Spleen (tissue), 13 donors: ENCODE results near the gene TCEAL5. TPM values are rescaled to one million over a fixed set of nuclear protein-coding genes. Genes with fewer than 3 reads are reported as not detected.
A peak's percentile ranks its signal among the peaks of the same experiment; 100 is the strongest.

Source experiments
- DNase-seq: peaks from one replicate; pipeline ENCODE4 v3.0.0-alpha.2; 2020
- H3K27ac ChIP-seq, 8 donors: fragments of 200-600 bp; sonication (generic) in 7 of 8; 1 replicate in 4 of 8; 2 replicates in 4 of 8; pipeline versions ENCODE4 v1.5.0 to v1.8.0; 2016 to 2021; ENCODE audit warnings: inconsistent platforms in 4 of 8, mild to moderate bottlenecking in 4 of 8, moderate library complexity in 1 of 8
- H3K27me3 ChIP-seq, 7 donors: fragments of 200-600 bp; sonication (generic) in 6 of 7; replicated peaks in 1 of 7; 1 replicate in 4 of 7; 2 replicates in 3 of 7; pipeline versions ENCODE4 v1.5.0 to v1.8.0; 2016 to 2021; ENCODE audit warnings: inconsistent platforms in 3 of 7, mild to moderate bottlenecking in 1 of 7
- H3K36me3 ChIP-seq, 6 donors: fragments of 200-600 bp; sonication (generic) in 5 of 6; 1 replicate in 4 of 6; 2 replicates in 2 of 6; pipeline versions ENCODE4 v1.5.0 to v1.8.0; 2016 to 2021; ENCODE audit warnings: inconsistent platforms in 2 of 6
- H3K4me1 ChIP-seq, 6 donors: fragments of 200-600 bp; sonication (generic) in 5 of 6; 1 replicate in 3 of 6; 2 replicates in 3 of 6; pipeline versions ENCODE4 v1.5.0 to v1.8.0; 2016 to 2021; ENCODE audit warnings: inconsistent platforms in 3 of 6
- H3K4me3 ChIP-seq, 8 donors: fragments of 200-600 bp; sonication (generic) in 7 of 8; 1 replicate in 4 of 8; 2 replicates in 4 of 8; pipeline versions ENCODE4 v1.5.0 to v1.8.0; 2016 to 2021; ENCODE audit warnings: inconsistent platforms in 4 of 8, mild to moderate bottlenecking in 4 of 8, moderate library complexity in 2 of 8
- H3K9me3 ChIP-seq, 8 donors: fragments of 200-600 bp; sonication (generic) in 7 of 8; 1 replicate in 4 of 8; 2 replicates in 4 of 8; pipeline versions ENCODE4 v1.5.0 to v1.8.0; 2016 to 2021; ENCODE audit warnings: inconsistent platforms in 4 of 8
- POLR2A ChIP-seq, 3 donors: fragments of 450-650 bp; IDR thresholded peaks; one replicate each; pipeline ENCODE4 v1.5.1; 2017; ENCODE audit warnings: antibody characterized with exemption in 3 of 3, mild to moderate bottlenecking in 1 of 3
- POLR2AphosphoS5 ChIP-seq, 3 donors: sonication (generic); formaldehyde crosslinking; IDR thresholded peaks; one replicate each; pipeline ENCODE4 v1.5.1; 2017; ENCODE audit warnings: antibody characterized with exemption in 3 of 3
- WGBS, 5 donors: extraction: QIAGEN DNeasy Blood & Tissue Kit in 3 of 5; methylation state at CpG; one replicate each; pipeline versions ENCODE4 v1.1.5 to v1.1.7; 2013 to 2018; 5-methylcytosine and 5-hydroxymethylcytosine counted together
- intact Hi-C: fragments of 100-400 bp; cut with DNase I; formaldehyde crosslinking; loops from one replicate; pipeline ENCODE4 v1.15.0; 2023; ENCODE audit warnings: low total_unique reads
- long read RNA-seq, 2 donors: transcript quantifications; one replicate each; lab custom pipeline, GENCODE V29; 2026
- polyA plus RNA-seq, 3 donors: library from polyadenylated mRNA; stranded (reverse); fragments of 200-250 nt; gene quantifications; one replicate each; pipeline ENCODE4 v1.2.1, GENCODE V29; 2013
- total RNA-seq, 7 donors: library from RNA; depleted of rRNA in 3 of 7; stranded (reverse); fragments of >200 nt in 3 of 7; fragmentation: NEBNext Ultra II Directional in 4 of 7; extraction: Animal tissue kit (Norgen Biotek cat#: 25700) in 4 of 7; gene quantifications; one replicate each; pipeline versions ENCODE4 v1.1.0 to v1.2.1, GENCODE V29; 2016 to 2021
- TF ChIP-seq, protein P1 (sequence below), 11 experiments: fragments of 200-600 bp in 7 of 11; fragments of 450-650 bp in 4 of 11; sonication (generic) in 4 of 11; IDR thresholded peaks in 8 of 11; conservative IDR thresholded peaks in 3 of 11; 1 replicate in 7 of 11; 2 replicates in 4 of 11; pipeline versions ENCODE4 v1.4.0 to v1.8.0; 2016 to 2021; ENCODE audit warnings: antibody characterized with exemption in 11 of 11, inconsistent platforms in 4 of 11, mild to moderate bottlenecking in 1 of 11
- donor health status: healthy with polysubstance abuse.
- donor health status: DM: no; HTN: no; CAD: no; lungs with moderate emphysema.
- donor health status: DM: no; HTN: no; CAD: no.
- donor health status: Bipolar disorder and iron deficiency.
- donor health status: healthy.
- donor health status: DM: no; HTN: no; CAD: no.
- donor health status: DM: yes; HTN: yes; CAD: no.

The TCEAL5 gene, protein sequence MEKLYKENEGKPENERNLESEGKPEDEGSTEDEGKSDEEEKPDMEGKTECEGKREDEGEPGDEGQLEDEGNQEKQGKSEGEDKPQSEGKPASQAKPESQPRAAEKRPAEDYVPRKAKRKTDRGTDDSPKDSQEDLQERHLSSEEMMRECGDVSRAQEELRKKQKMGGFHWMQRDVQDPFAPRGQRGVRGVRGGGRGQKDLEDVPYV
- total RNA-seq: under 1 TPM in 1 of 7 donors, not detected in 6; 0.92 TPM
- not detected for polyA plus RNA-seq
- long read RNA-seq, donor 1, partial matches to known transcripts: 100 of 124 reads
- long read RNA-seq, donor 1, other reads (novel, unspliced or antisense): 22 of 124 reads
- long read RNA-seq, donor 2, partial matches to known transcripts: 0 of 2 reads
- long read RNA-seq, donor 2, other reads (novel, unspliced or antisense): 0 of 2 reads

DNA sequence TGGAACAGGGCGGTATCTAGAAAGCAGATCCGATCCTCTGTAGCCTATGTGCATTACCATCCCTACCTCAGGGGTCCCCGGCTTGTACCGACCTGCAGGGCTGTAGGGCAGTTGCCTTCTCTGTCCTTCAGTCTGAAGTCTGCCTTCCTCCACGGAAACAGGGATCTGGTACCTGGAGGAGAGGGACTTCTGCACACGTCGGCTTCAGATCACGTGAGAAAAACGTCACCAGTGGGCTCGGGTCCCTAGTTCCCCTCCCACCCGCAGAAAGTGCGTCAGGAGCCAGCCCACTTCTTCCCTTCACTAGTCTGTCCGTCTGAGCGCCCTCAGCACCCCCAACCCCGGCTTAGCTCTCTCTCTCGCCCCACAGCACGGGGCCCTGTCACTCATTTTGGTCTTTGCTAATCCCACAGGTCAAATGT, at the start of gene TCEAL5:
TSS of gene TCEAL5 (minus strand) at position 170 of the 422 bp plus-strand sequence. CDS start 2,187 bp downstream, outside the sequence.
- 1 to 30% (median 2%) methylated on average over 6 to 17 of the region's 17 CpGs for WGBS, 5 donors
- intact Hi-C loops: no loop called here
- DNase-seq: peak; percentile 41
- H3K27me3 ChIP-seq: peaks cover 0 to 62% (median 9%) of the 10 kb centered on the region in 7 donors
- H3K9me3 ChIP-seq: no peaks in the 10 kb centered on the region
- H3K36me3 ChIP-seq: no peaks in the 10 kb centered on the region
- peaks cover 0 to 5% (median 0%) of the 10 kb centered on the region in 6 donors for H3K4me1 ChIP-seq
- no peak within 1 kb of the TSS for H3K27ac ChIP-seq
- H3K4me3 ChIP-seq: peak within 1 kb of the TSS in 1 of 8 donors; percentile 23
- no peak for TF ChIP-seq POLR2A (IDR thresholded peaks at IDR 0.05)
- TF ChIP-seq, protein P1, sequence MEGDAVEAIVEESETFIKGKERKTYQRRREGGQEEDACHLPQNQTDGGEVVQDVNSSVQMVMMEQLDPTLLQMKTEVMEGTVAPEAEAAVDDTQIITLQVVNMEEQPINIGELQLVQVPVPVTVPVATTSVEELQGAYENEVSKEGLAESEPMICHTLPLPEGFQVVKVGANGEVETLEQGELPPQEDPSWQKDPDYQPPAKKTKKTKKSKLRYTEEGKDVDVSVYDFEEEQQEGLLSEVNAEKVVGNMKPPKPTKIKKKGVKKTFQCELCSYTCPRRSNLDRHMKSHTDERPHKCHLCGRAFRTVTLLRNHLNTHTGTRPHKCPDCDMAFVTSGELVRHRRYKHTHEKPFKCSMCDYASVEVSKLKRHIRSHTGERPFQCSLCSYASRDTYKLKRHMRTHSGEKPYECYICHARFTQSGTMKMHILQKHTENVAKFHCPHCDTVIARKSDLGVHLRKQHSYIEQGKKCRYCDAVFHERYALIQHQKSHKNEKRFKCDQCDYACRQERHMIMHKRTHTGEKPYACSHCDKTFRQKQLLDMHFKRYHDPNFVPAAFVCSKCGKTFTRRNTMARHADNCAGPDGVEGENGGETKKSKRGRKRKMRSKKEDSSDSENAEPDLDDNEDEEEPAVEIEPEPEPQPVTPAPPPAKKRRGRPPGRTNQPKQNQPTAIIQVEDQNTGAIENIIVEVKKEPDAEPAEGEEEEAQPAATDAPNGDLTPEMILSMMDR (IDR thresholded peaks at IDR 0.05 in 8 of 11, conservative IDR thresholded peaks at IDR 0.05 in 3 of 11): no peak
- TF ChIP-seq POLR2AphosphoS5 (IDR thresholded peaks at IDR 0.05): no peak

DNA sequence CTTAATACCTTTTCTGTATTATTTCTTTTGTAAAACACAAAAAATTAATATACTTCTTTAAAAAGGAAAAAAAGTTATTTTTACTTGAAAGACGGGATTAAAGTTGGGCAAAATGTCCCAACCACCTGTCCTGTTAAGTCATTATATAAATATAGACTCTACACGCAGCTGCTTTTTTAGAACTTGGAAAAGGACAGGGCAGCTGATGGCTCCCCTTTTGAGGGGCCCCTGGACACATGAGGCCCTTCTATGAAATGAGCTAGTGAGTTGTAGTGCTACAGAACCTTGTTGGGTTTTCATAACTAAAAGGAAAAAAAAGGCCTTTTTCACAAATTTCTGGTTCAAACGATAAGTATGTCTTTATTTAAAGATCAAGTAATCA, 34.8 kb upstream of the TCEAL5 start:
- 73 to 91% (median 85%) methylated on average over 3 of the region's 3 CpGs for WGBS, 5 donors
- Histone ChIP-seq H3K27me3 (peaks cover 0 to 14% (median 3%) of the 10 kb centered on the region in 7 donors), H3K36me3 (no peaks in the 10 kb centered on the region), H3K4me1 (no peaks in the 10 kb centered on the region), H3K27ac (no peak overlapping the region), H3K4me3 (peak overlapping the region in 2 of 8 donors; percentile 58 to 78), H3K9me3 (no peaks in the 10 kb centered on the region)
- no peak for TF ChIP-seq POLR2AphosphoS5 (IDR thresholded peaks at IDR 0.05)
- TF ChIP-seq, protein P1 (IDR thresholded peaks at IDR 0.05 in 8 of 11, conservative IDR thresholded peaks at IDR 0.05 in 3 of 11): no peak
- intact Hi-C loops: no loop called here
- DNase-seq: no peak

DNA sequence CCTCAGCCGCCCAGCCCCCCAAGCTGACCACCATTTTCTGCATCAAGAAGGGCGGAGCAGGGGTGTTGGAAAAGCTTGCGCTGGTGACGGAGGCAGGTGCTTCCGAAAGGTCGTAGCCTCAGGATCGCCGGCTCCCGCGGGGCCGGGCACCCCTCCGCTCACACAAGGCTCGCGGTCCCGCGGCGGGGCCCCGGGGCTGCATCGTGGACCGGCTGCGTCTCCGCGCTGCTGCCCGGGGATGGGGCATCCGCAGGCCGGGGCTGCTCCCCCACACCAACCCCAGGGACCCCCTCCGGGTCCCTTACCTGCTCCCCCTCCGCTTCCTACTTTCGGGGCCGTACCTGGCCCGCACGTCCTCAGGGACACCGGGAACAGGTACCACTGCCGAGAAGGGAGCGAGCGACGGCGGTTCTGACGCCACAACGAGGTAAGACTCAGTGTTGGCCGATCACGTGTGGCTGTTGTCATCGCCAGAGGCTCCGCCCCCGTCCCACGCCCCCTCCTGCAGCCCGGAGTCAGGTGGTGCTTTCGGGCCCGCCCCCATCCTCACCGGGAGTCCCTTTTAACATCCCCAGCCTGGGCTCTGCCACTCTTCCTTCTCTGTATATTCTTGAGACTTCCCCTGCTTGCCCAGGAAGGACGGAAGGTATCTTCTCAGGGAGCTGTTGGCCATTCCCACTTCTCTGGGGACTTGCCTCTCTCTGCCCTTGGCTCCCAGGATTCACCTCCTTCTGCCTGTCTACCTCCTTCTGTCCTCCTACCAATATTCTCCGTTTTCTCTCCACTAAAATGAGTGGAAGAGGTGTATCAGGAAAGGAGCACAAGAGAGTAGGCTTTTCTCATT, 34.2 kb upstream of the TCEAL5 start, which contains the start of gene BEX2:
TSS of gene BEX2 (minus strand) at position 436 of the 844 bp plus-strand sequence. CDS start 1,014 bp downstream, outside the sequence.
- Histone ChIP-seq H3K27ac (peak within 1 kb of the TSS; percentile 31 to 82 (median 58)), H3K4me1 (no peaks in the 10 kb centered on the region), H3K4me3 (peak within 1 kb of the TSS; percentile 29 to 78 (median 50)), H3K36me3 (no peaks in the 10 kb centered on the region), H3K9me3 (no peaks in the 10 kb centered on the region), H3K27me3 (peaks cover 0 to 14% (median 3%) of the 10 kb centered on the region in 7 donors)
- 2 to 41% (median 6%) methylated on average over 9 to 52 of the region's 52 CpGs for WGBS, 5 donors
- intact Hi-C loops: no loop called here
- peak; percentile 93 for DNase-seq
- TF ChIP-seq, protein P1 (IDR thresholded peaks at IDR 0.05 in 8 of 11, conservative IDR thresholded peaks at IDR 0.05 in 3 of 11): no peak
- TF ChIP-seq POLR2AphosphoS5 (IDR thresholded peaks at IDR 0.05) (peak; percentile 89 to 92 (median 91)), POLR2A (IDR thresholded peaks at IDR 0.05) (peak in 1 of 3 donors; percentile 44)
